ENCODE results near the gene TOMM34. TPM values are rescaled to one million over a fixed set of nuclear protein-coding genes. Genes with fewer than 3 reads are reported as not detected.

TOMM34 gene
- total and polyA plus RNA-seq, 2 of the 13 experiments (the other 11 are each of a cell fraction or from before 2014, with no cell fraction given), result 36.2 to 52.0 TPM

- TF ChIP-seq, protein P1, sequence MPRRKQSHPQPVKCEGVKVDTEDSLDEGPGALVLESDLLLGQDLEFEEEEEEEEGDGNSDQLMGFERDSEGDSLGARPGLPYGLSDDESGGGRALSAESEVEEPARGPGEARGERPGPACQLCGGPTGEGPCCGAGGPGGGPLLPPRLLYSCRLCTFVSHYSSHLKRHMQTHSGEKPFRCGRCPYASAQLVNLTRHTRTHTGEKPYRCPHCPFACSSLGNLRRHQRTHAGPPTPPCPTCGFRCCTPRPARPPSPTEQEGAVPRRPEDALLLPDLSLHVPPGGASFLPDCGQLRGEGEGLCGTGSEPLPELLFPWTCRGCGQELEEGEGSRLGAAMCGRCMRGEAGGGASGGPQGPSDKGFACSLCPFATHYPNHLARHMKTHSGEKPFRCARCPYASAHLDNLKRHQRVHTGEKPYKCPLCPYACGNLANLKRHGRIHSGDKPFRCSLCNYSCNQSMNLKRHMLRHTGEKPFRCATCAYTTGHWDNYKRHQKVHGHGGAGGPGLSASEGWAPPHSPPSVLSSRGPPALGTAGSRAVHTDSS (CRISPR knock-in tag; conservative IDR thresholded peaks at IDR 0.05), result no peak
- no peak for TF ChIP-seq MAX (IDR thresholded peaks at IDR 0.05)
- TF ChIP-seq KLF16 (CRISPR knock-in tag; IDR thresholded peaks at IDR 0.05), result peak in 1 of 2 experiments; percentile 91; a peak in 2 of 4 replicates
- peak; percentile 9 for TF ChIP-seq AGO2 (optimal IDR thresholded peaks at IDR 0.05; ENCODE audit: low read depth, low read length)
- no peak for TF ChIP-seq ZNF781 (CRISPR knock-in tag; IDR thresholded peaks at IDR 0.05; ENCODE audit: borderline replicate concordance, not compliant biosample characterization)
- TF ChIP-seq, protein P2, sequence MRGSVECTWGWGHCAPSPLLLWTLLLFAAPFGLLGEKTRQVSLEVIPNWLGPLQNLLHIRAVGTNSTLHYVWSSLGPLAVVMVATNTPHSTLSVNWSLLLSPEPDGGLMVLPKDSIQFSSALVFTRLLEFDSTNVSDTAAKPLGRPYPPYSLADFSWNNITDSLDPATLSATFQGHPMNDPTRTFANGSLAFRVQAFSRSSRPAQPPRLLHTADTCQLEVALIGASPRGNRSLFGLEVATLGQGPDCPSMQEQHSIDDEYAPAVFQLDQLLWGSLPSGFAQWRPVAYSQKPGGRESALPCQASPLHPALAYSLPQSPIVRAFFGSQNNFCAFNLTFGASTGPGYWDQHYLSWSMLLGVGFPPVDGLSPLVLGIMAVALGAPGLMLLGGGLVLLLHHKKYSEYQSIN (CRISPR knock-in tag; IDR thresholded peaks at IDR 0.05; ENCODE audit: borderline replicate concordance), result no peak
- TF ChIP-seq, protein P3, sequence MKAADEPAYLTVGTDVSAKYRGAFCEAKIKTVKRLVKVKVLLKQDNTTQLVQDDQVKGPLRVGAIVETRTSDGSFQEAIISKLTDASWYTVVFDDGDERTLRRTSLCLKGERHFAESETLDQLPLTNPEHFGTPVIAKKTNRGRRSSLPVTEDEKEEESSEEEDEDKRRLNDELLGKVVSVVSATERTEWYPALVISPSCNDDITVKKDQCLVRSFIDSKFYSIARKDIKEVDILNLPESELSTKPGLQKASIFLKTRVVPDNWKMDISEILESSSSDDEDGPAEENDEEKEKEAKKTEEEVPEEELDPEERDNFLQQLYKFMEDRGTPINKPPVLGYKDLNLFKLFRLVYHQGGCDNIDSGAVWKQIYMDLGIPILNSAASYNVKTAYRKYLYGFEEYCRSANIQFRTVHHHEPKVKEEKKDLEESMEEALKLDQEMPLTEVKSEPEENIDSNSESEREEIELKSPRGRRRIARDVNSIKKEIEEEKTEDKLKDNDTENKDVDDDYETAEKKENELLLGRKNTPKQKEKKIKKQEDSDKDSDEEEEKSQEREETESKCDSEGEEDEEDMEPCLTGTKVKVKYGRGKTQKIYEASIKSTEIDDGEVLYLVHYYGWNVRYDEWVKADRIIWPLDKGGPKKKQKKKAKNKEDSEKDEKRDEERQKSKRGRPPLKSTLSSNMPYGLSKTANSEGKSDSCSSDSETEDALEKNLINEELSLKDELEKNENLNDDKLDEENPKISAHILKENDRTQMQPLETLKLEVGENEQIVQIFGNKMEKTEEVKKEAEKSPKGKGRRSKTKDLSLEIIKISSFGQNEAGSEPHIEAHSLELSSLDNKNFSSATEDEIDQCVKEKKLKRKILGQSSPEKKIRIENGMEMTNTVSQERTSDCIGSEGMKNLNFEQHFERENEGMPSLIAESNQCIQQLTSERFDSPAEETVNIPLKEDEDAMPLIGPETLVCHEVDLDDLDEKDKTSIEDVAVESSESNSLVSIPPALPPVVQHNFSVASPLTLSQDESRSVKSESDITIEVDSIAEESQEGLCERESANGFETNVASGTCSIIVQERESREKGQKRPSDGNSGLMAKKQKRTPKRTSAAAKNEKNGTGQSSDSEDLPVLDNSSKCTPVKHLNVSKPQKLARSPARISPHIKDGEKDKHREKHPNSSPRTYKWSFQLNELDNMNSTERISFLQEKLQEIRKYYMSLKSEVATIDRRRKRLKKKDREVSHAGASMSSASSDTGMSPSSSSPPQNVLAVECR (CRISPR knock-in tag; IDR thresholded peaks at IDR 0.05; ENCODE audit: borderline replicate concordance), result peak; percentile 78; the same call in 1 of the 2 replicates
- peak; percentile 66; the same call in 1 of the 2 replicates for TF ChIP-seq BRCA1 (CRISPR knock-in tag; IDR thresholded peaks at IDR 0.05)
- peak; percentile 80 for TF ChIP-seq MED1 (CRISPR knock-in tag; IDR thresholded peaks at IDR 0.05)
- no peak for TF ChIP-seq JDP2 (CRISPR knock-in tag; IDR thresholded peaks at IDR 0.05; ENCODE audit: borderline replicate concordance)
- TF ChIP-seq, protein P4, sequence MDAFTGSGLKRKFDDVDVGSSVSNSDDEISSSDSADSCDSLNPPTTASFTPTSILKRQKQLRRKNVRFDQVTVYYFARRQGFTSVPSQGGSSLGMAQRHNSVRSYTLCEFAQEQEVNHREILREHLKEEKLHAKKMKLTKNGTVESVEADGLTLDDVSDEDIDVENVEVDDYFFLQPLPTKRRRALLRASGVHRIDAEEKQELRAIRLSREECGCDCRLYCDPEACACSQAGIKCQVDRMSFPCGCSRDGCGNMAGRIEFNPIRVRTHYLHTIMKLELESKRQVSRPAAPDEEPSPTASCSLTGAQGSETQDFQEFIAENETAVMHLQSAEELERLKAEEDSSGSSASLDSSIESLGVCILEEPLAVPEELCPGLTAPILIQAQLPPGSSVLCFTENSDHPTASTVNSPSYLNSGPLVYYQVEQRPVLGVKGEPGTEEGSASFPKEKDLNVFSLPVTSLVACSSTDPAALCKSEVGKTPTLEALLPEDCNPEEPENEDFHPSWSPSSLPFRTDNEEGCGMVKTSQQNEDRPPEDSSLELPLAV (CRISPR knock-in tag; conservative IDR thresholded peaks at IDR 0.05; ENCODE audit: low read depth), result no peak
- peak; percentile 59 for TF ChIP-seq SOX5 (CRISPR knock-in tag; IDR thresholded peaks at IDR 0.05; ENCODE audit: borderline replicate concordance)
- peak; percentile 53; the same call in 1 of the 2 replicates for TF ChIP-seq SMAD9 (CRISPR knock-in tag; IDR thresholded peaks at IDR 0.05)
- no peak for TF ChIP-seq PRMT3 (CRISPR knock-in tag; IDR thresholded peaks at IDR 0.05; ENCODE audit: borderline replicate concordance, low read depth)
- no peak for TF ChIP-seq ZSCAN30 (CRISPR knock-in tag; IDR thresholded peaks at IDR 0.05)
- no peak for TF ChIP-seq ZNF572 (CRISPR knock-in tag; IDR thresholded peaks at IDR 0.05)
- no peak for TF ChIP-seq POGK (CRISPR knock-in tag; conservative IDR thresholded peaks at IDR 0.05)
- TF ChIP-seq MEIS2 (CRISPR knock-in tag; IDR thresholded peaks at IDR 0.05), result peak; percentile 80
Measured at GRCh38 chr20:44911264-44911921, 48.8 kb downstream of the TOMM34 start (continued).
